Femur (tissue), 1 donor: ENCODE results near the gene AGAP3.

ENCODE experiments used
- DNase-seq: peaks from one replicate; pipeline ENCODE4 v3.0.0-alpha.2; 2017

The AGAP3 gene

DNA sequence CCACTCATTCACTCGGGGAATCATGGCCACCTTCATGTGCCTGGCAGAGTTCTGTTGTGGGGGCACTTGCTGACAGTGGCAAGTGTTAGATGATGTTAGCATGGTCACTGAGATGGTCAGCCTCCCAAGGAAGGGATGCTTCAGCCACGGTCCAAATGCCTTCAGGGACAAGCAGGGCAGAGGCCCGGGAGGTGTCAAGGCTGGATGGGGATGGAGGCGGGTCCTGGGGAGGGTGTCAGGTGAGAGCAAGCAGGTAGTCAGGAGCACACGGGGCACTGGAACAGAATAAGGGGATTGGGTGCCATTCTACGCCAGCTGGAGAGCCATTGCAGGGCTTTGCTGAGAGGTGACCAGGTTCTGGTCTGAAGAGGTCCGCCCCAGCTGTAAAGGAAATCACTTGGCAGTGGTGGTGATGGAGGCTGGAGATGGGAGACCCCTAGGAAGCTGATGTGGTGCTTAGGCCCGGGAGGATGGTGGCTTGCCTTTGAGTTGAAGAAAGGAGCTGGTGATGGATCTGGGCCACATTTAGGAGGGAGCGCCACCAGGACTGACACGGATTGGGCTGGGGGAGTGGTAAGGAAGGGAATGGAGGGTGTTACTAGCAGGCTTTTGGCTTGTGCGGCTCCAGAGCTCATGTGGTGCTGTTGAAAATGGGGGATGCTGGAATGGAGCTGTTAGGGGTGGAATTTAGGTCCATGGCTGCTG lies 24.1 kb downstream of the AGAP3 start:
- DNase-seq = no peak

DNA sequence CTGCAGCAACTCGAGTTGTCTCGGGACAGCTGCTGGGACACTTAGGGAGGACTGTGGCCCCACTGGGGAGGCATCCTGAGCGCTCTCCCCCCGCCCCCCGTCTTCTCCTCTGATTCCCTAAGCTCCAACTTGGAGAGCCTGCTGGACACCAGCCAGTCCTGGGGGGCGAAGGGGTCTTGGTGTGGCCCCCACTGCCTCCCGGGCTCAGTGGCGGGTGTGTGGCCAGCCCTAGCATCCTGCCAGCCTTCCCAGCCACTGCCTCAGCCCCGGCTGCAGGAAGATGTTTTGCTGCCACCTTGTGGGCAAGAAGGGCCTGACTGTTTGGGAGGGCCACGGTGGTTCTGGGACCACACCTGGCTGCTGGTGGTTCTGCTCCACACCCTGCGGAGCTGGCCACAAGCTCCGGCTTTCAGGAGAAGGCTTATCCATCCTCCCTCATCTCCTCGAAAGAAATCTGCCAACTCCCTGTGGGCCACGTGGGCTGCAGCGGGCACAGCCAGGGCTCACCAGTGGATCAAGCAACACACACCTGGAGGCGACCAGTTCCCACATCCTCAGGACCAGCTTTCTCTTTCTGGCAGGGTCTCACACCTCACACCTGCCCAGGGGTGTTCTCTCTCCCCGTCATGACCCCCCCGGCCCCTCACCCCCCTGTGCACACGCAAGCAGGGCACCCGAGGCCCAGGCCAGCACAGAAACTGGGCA lies 24.8 kb downstream of the AGAP3 start:
- peak; percentile 84 for DNase-seq

DNA sequence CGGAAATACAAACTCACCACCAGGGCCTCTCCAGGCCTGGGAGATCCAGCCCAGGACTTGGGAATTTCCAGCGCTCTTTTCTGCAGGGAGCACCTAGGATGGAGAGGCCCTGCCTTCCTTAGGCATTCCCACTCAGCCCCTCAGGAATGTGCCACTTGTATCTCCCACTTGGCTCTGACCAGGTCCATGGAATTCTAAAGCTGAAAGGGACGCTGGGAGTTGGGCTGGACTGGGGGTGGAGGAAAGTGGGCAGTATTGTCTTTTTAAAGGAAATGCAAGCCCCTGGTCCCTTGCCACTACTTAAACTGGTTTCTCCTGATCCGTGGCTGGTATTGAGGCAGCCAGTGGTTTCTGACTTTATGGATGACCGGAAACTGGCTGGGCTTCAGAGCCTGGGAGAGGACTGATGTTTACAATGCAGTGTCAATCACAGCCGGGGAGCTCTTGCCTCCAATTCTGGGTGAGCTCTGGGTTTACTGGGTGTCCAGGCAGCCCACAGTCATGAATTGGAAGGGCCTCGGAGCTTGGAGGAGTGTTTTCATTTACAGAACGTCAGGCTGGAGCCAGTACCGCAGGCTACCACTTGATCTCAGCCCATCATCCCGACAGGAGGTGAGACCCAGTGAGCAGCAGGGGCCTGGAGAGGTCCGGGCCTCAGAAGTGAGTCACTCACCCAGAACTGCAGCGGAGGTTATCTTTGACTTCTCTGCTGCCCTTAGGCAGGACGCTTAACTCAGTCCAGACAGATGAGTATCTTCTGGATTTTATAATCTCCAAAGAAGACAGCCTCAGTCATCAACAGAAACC lies 27.3 kb downstream of the AGAP3 start:
- no peak for DNase-seq

DNA sequence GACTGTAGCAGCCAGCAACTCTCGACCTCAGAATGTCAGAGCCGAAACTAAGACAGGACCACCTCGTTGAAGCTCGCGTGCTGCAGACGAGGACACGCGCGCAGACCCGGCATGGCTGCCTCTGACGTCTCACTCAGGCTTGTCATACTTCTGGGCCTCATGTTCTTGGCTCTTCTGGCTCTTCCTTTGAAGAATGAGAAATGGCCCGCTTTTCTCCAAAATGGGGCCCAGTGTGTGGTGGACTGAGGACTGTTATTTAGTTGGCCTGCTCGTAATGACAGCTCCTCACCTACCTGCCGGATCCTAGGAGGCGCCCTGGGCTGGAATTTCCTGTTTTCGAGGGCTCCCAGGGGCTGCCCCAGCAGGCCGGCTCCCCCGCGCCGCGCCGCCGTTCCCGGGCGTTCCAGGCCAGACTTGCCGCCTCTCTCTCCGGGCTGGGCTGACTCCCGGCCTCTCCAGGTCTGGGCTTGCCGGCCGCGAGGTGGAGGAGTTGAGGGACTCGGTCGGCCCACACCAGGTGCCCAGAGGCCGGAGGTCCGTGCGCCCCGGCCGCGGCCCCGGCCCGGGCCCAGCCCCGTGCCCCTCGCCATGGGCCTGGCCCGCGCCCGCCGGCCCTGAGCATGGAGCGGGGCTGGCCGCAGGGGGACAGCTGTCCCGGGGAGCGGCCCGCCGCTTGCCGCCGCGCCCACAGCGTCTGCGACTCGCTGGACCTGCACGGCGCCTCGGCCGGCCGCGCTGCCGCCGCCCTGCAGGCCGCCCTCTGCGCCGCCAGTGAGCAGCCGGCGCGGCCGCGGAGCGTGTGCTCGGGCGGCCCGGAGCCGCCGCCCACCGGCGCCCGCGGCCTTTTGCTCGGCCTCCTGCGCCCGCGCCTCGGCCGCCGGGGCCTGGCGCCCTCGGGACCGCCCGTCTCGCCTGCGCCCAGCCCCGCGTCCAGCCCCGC lies 28.1 kb downstream of the AGAP3 start:
- no peak for DNase-seq

DNA sequence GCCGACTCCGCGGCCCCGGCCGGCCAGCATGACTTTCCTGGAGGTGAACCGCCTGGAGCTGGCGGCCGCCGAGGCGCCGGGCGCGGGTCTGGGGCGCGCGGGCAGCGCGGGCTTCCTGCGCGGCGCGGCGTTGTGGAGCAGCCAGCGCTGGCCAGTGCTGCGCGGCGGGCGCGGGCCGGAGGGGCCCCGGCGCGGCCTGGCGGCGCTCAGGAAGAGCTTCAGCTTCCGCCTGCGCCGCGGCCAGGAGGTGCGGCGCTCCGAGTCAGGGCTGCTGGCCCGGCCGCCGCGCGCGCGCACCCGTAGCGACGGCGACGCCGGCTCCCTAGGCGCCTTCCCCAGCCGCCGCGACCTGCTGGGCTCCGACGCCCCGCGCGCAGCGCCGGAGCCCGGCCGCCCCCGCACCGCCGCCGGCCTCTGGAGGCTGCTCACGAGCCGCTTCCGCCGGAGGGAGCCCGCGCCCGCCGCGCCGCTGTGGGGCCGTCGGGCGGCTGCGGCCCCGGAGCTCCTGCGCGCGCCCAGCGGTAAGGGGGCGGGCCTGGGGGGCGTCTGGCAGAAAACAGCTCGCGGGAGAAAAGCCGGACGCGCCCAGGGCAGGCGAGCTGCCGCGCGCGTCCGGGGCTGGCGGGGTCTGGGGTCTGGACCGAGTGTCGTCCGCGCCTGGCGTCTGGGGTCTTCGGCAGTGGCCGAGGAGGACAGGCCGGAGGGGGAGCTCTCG lies 29.0 kb downstream of the AGAP3 start:
- no peak for DNase-seq

DNA sequence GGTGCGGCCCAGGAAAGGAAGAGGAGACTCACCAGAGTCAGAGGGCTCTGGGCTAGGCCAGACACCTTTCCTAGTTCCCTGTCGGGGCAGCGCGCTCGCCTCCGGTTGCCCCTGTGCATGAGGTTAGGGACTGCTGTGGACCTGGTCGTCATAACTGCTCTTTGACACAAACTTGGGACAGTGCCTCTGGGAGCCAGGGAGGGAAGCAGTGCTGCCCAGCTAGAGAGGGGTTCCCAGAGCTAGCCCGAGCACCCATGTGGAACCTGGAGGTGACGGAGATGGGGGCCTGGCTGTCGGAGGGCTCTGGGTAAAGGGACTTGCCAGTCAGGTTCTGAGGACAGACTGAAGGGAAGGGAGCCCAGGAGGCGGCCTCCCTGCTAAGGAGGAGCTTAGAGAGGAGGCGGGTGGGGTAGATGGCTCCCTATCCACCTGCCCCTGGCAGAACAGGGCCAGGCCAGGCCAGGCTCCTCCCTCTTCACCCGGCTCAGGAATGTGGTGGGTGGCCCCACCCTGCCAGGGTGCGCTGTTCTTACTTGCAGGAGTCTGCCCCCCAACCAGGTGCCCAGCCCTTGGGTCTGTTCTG lies 29.7 kb downstream of the AGAP3 start:
- no peak for DNase-seq

DNA sequence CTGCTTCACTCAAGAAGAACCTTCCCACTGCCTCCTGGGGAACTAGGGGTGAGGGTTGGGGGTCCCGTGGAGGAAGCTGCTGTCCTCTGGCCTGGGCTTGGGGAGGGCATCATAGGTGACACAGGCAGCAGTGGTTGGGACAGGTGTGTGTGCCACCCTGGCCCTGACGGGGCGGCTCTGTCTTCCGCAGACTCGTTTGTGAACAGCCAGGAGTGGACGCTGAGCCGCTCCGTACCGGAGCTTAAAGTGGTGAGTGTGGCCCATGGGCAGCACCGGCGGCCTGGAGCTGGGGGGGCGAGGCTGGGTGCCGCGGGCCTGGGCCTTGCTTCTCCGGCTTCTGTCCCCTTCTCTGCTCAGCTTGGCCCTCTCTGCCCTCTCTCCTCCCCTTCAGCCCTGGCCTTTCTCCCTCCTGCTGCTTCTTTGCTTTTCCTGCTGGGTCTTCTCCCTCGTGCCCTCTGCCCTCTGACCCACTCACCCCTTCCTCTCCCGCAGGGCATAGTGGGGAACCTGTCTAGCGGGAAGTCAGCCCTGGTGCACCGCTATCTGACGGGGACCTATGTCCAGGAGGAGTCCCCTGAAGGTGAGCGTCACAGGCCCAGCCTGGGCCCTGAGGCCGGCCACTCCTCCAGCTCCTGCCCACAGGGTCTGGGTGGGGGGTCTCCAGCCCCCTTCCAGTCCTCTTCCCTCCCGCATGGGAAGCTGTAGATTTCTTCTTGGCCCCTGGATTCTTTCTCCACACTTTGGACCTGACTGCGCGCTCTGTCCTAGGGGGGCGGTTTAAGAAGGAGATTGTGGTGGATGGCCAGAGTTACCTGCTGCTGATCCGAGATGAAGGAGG lies 30.5 kb downstream of the AGAP3 start:
- no peak for DNase-seq

DNA sequence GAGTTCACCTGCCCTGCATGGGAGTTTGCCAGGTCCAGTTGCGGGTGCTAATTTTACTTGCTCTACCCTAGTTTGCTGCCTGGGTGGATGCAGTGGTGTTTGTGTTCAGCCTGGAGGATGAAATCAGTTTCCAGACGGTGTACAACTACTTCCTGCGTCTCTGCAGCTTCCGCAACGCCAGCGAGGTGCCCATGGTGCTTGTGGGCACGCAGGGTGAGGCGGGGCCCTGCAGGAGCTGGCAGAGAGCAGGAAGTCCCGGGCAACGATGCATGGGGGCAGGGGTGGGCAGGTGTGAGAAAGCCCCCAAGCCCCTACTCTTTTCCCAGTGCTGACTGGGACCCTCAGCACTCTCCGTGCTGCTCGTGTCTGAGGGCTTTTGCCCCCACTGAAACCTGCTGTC lies 31.3 kb downstream of the AGAP3 start:
- no peak for DNase-seq

DNA sequence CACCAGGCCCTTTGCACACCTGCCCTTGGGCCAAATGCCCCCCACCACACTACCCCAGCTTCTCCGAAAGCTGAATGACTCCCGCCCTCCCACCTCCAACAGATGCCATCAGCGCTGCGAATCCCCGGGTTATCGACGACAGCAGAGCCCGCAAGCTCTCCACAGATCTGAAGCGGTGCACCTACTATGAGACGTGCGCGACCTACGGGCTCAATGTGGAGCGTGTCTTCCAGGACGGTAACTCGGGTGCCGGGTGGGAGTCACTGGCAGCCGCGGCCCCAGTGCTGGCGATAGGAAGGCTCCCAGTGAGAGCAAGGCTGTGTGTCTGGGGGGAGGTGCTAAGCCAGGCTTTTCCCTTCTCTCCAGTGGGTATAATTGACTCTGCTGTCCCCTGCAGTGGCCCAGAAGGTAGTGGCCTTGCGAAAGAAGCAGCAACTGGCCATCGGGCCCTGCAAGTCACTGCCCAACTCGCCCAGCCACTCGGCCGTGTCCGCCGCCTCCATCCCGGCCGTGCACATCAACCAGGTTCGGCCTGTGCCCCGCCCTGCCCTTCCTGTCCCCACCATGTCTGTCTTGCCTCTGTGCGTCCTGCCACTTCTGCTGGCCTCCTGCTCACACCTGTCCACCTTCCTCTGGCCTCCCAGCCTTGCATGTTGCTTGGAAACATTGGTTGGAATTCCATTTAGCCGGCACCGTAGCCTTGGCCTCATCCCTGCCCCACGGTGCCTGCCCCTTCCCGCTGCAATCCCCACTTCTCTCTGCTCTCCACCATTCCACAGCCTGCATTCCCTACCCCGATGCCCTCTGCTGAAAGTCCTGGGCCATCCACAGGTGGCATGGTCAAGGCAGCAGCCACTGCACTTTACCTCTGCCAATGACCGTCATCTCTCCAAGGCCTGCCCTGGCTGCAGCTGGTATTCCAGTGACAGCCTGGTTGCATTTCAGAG lies 32.1 kb downstream of the AGAP3 start:
- DNase-seq = no peak

DNA sequence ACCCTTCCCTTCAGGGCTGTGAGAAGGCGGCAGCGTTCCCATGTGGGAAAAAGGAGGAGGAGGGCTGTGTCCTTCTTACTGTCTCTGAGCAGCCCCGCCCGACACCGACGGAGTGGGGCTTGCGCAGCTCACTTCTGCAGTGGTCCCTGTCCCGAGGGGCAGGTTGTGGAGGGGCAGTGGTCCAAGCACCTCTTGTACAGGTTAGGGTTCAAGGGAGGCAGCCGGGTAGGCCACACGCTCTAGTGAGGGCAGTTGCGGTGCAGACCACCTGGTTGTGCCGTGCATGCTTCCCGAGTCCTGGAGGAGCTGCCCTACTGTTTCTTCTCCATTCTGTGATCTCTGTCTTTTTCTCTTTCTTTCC lies 32.8 kb downstream of the AGAP3 start:
- no peak for DNase-seq

DNA sequence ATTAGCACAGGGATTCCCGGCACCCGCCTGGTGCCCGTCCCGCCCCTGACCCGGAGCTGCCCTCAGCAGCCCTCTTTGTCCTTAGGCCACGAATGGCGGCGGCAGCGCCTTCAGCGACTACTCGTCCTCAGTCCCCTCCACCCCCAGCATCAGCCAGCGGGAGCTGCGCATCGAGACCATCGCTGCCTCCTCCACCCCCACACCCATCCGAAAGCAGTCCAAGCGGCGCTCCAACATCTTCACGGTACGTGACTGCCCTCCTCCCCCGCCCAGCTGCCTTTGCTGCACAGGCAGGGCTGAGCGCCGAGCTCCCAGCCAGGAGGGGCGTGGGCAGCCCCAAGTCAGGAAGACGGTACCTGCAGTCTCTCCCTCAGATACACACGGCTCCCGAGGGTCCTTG lies 33.6 kb downstream of the AGAP3 start:
- no peak for DNase-seq

DNA sequence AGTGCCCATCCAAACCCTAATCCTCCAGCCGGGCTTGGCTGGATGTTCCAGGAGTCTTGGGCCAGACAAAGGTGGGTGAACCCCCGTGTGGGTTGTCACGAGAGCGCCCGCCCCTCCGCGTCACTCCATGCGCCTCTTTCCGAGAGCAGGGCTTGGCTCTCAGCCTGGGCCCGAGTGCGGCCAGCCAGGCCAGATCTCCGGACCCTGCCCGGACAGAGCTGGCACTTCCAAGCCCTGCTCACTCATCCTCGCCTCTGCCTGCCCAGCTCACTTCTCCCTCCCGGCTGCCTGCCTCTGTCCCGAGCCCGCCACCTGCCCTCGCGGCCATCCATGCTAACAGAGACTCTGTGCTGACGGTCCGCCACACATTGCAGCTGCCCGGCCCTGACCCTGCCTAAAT lies 34.6 kb downstream of the AGAP3 start:
- no peak for DNase-seq

DNA sequence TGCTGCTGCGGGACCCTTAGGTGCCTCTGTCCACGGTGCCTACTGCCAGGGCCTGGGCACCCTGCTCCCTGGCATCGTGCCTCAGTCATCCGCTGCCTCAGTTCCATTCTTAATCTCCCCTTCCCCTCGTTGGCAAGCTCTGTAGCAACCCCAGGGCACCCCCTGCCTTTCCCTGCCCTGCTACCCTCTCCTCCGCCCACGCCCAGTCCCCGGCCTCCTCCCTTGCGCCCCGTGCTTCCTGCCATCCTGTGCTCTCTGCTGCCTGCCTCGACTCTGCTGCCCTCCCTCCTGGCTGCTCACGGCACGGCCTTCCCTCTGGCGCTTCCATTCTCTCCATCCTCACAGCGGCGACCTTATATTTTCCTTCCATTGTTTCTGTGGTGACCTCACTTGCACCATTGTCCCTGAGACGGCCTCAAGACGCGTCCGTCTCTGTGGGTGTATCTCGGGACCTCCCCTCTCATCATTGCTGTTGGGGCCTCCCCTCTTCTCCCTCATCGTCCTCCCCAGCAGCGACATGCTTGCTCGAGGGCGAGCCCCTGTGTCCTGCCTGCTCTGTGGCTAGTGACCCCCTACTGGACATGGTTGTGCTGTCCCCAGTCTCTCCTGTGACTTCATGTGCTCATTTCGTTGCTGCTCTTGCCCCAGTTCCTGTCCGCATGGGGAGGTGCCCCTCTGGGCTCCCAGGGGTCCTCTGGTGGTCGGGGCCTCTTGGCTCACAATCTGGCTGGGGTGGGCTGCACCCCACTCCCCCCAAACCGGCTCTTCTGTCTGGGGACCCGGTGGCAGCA lies 35.3 kb downstream of the AGAP3 start:
- no peak for DNase-seq

DNA sequence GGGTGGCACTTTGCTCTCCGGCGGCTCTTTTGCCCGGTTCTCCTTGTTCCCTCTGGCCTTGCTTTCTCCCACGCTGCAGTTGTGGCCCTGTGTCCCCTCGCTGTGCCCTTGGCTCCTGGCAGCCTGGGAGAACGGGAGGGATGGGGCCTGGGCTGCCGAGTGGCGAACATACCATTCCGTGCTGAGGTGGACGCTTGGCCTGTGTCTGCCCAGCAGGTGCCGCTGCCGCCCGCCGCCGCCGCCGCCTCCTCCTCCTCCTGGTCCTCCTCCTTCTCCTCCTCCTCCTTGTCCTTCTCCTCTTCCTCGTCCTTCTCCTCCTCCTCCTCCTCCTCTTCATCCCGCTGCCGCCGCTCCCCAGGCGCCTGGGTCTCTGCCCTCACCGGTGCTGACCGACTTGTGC lies 36.0 kb downstream of the AGAP3 start:
- DNase-seq = no peak

DNA sequence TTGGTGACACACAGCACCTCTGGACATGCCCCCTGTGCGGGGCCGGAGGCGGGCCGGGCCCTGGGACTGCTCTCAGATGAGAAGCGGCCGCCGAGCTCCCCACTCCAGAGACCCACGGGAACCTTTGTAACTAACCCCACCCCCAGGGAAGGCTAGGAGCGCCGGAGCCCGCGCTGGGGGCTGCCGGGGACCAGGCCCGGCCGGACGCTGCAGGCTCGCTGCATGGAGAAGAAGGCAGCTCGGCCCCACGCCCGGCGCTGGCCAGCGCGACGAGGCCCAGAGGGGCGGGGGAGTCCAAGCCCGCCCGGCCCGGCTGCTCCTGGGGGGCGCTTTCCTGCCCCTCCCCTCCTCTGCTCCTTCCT lies 36.5 kb downstream of the AGAP3 start:
- DNase-seq = no peak

DNA sequence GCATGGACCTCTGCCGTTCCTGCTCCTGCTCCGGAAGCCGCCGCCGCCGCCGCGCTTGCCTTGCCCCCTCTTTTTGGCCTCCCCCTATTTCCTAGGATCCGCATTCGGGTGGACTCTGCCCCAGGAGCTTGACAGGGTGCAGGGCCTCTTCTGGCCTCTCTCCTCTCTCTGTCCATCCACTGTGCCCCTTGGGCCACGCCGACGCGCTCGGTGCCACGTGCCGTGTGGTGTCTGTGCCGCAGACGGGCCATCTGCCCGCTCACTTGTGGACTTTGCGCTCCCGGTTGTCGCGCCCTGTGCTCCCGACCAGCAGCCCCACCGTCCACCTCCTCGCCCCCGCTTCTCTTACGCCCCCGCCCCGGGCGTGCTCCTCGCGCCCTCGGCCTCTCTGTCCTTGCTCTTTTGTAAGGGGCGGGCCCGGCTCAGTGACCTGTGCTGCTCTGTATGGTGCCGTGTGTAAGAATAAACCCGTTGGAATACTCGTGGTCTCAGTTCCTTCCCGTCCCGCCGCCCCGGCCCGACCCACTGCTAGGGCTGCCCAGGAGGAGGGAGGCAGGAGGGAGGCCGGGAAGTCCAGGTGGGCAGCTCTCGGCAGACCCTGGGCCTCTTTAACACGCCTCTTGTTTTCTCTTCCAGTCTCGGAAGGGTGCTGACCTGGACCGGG lies 37.0 kb downstream of the AGAP3 start:
- no peak for DNase-seq

DNA sequence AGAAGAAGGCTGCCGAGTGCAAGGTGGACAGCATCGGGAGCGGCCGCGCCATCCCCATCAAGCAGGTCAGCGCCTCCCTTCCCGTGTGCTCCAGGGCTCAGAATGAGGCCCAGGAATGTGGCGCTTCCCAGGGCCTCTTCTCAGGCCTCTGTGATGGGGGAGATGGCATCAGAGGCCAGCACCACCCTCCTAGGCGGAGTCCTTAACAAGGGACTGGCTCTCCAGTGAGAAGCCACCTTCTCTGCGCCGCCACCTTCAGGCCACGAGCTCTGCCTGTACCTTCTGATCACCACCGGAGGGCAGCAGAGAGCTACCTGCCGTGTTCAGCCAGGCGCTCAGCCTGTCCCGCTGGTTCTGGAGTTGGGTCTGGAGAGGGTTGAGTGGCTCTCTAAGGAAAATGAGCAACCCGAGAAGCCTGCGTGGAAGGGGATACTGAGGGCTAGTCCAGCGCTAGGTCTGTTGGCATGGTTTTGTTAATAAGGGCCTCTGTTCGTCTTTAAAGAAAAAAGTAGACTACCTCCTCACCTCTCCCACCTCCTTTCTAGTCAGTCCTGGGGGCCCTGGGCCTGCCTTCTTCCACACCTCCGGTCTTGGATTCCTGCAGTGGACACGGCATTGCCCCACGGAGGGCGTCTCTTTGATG lies 37.7 kb downstream of the AGAP3 start:
- peak; percentile 89 for DNase-seq

DNA sequence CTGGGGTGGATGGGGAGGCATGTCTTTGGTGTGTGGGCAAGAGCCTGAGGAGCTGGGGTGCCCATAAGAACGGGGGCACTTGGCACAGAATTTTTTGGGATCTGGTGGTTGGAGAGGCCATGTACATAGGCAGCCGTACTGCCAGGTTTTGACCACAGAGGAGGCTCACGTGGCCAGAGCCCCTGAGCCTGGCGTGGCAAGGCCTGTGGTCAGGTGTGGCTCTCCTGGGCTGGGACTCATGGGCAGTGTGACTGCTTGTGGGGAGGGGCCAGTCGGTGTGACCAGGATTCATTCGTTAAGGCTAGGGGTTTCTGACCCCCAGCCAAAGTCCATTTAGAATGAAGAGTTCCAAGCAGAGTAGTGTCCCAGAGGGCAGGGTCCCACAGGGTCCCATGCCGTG lies 38.2 kb downstream of the AGAP3 start:
- DNase-seq = no peak
